Keratinocyte (primary cell): Measurements from ENCODE around the gene HDLBP. TPM values are rescaled to one million over a fixed set of nuclear protein-coding genes. Genes with fewer than 3 reads are reported as not detected.

Experiments
- DNase-seq: peaks from one replicate; pipeline ENCODE4 v3.0.0-alpha.2; 2011; ENCODE audit warnings: low read depth, missing footprints, low spot score
- FAIRE-seq: peaks from 2 replicates; lab custom pipeline; 2011; peaks lifted over from hg19 to GRCh38; lab: Jason Lieb, UNC
- H2AFZ ChIP-seq: 2 replicates; pipeline ENCODE4 v1.6.0; 2012; ENCODE audit warnings: low read length, control low read depth, inconsistent platforms; ENCODE audit not compliant: control insufficient read depth
- H3K27ac ChIP-seq: 2 replicates; pipeline ENCODE4 v1.5.1; 2011; ENCODE audit warnings: low read length; ENCODE audit not compliant: control insufficient read depth, insufficient read depth
- H3K27me3 ChIP-seq: 3 replicates; pipeline ENCODE4 v1.6.0; 2011; ENCODE audit warnings: low read length; ENCODE audit not compliant: control insufficient read depth, insufficient read depth; ENCODE audit errors: extremely low read depth
- H3K36me3 ChIP-seq, 2 experiments: 2 replicates in 1 of 2; 3 replicates in 1 of 2; pipeline ENCODE4 v1.5.1; 2011; ENCODE audit warnings: low read length in 2 of 2, mild to moderate bottlenecking in 1 of 2; ENCODE audit not compliant: control insufficient read depth in 2 of 2, insufficient read depth in 2 of 2; ENCODE audit errors: extremely low read depth in 1 of 2
- H3K4me1 ChIP-seq: 3 replicates; pipeline ENCODE4 v1.5.1; 2011; ENCODE audit warnings: low read length; ENCODE audit not compliant: control insufficient read depth, insufficient read depth; ENCODE audit errors: extremely low read depth
- H3K4me2 ChIP-seq: 3 replicates; pipeline ENCODE4 v1.6.0; 2011; ENCODE audit warnings: low read depth, low read length; ENCODE audit not compliant: control insufficient read depth, insufficient read depth; ENCODE audit errors: extremely low read depth
- H3K4me3 ChIP-seq, 3 experiments: fragments of 200-600 bp in 1 of 3; sonication (generic) in 1 of 3; 2 replicates in 2 of 3; 3 replicates in 1 of 3; pipeline ENCODE4 v1.5.1; 2011 to 2016; ENCODE audit warnings: low read length in 3 of 3, mild to moderate bottlenecking in 3 of 3, control low read depth in 2 of 3, inconsistent platforms in 1 of 3, low read depth in 1 of 3, mixed read lengths in 1 of 3, mixed run types in 1 of 3, moderate library complexity in 1 of 3; ENCODE audit not compliant: control insufficient read depth in 2 of 3, insufficient read depth in 2 of 3; ENCODE audit errors: extremely low read depth in 1 of 3
- H3K79me2 ChIP-seq: 2 replicates; pipeline ENCODE4 v1.6.0; 2012; ENCODE audit warnings: low read length; ENCODE audit not compliant: control insufficient read depth, insufficient read depth
- H3K9ac ChIP-seq: 3 replicates; pipeline ENCODE4 v1.6.0; 2011; ENCODE audit warnings: low read length; ENCODE audit not compliant: control insufficient read depth, insufficient read depth; ENCODE audit errors: extremely low read depth
- H3K9me1 ChIP-seq: 3 replicates; pipeline ENCODE4 v1.6.0; 2011; ENCODE audit warnings: low read length; ENCODE audit not compliant: control insufficient read depth, insufficient read depth; ENCODE audit errors: extremely low read depth
- H3K9me3 ChIP-seq: 2 replicates; pipeline ENCODE4 v1.5.1; 2012; ENCODE audit warnings: low read depth, low read length; ENCODE audit not compliant: control insufficient read depth
- H4K20me1 ChIP-seq: 3 replicates; pipeline ENCODE4 v1.6.0; 2011; ENCODE audit warnings: low read length; ENCODE audit not compliant: control insufficient read depth, insufficient read depth; ENCODE audit errors: extremely low read depth
- CTCF ChIP-seq, 3 experiments: IDR thresholded peaks in 1 of 3; conservative IDR thresholded peaks in 1 of 3; optimal IDR thresholded peaks in 1 of 3; 2 replicates in 2 of 3; 3 replicates in 1 of 3; pipeline versions ENCODE3 to v1.5.1; 2011; ENCODE audit warnings: low read length in 3 of 3, mild to moderate bottlenecking in 3 of 3, moderate library complexity in 2 of 3, control low read depth in 1 of 3, inconsistent platforms in 1 of 3; ENCODE audit not compliant: insufficient read depth in 2 of 3; ENCODE audit errors: extremely low read depth in 1 of 3
- EZH2 ChIP-seq: IDR thresholded peaks from one replicate; pipeline ENCODE4 v1.6.1; 2012; ENCODE audit warnings: inconsistent platforms, mild to moderate bottlenecking, low read length, moderate library complexity
- dilution Hi-C: fragments of 300-500 bp; cut with MboI; formaldehyde crosslinking; loops from one replicate; pipeline ENCODE4 v1.7.0; 2020; ENCODE audit warnings: low sequenced_read_pairs; ENCODE audit not compliant: extremely low pct_ligation_motif_present
- polyA plus RNA-seq, 5 experiments: library from polyadenylated mRNA; depleted of rRNA in 3 of 5; stranded (reverse) in 3 of 5; stranded (forward) in 1 of 5; unstranded in 1 of 5; fragments of >200 nt; gene quantifications; 1 replicate in 1 of 5; 2 replicates in 3 of 5; 3 replicates in 1 of 5; pipeline versions ENCODE4 v1.2.1 to v1.2.3, GENCODE V29; 2011 to 2012; ENCODE audit warnings: missing spikeins in 2 of 5, low read depth in 1 of 5, low replicate concordance in 1 of 5

Gene HDLBP
- polyA plus RNA-seq, 1 donor (not counting 4 experiments of a cell fraction or from before 2014, with no cell fraction given) = 289 TPM

- Histone ChIP-seq H3K4me1 (peaks cover 44% of the 10 kb centered on the region), H3K9me1 (peaks cover 2% of the 10 kb centered on the region), H4K20me1 (peaks cover 30% of the 10 kb centered on the region), H3K36me3 (peaks cover 4 to 5% of the 10 kb centered on the region in 2 experiments), H3K9me3 (no peaks in the 10 kb centered on the region), H2AFZ (no peak overlapping the region), H3K27ac (peak overlapping the region; percentile 81), H3K4me2 (peak overlapping the region; percentile 92), H3K27me3 (no peaks in the 10 kb centered on the region), H3K79me2 (peaks cover 92% of the 10 kb centered on the region), H3K9ac (no peak overlapping the region), H3K4me3 (no peak overlapping the region)
- dilution Hi-C loops = no loop called here
- FAIRE-seq = no peak
- DNase-seq = no peak
- TF ChIP-seq EZH2 = no peak
- TF ChIP-seq CTCF (optimal IDR thresholded peaks at IDR 0.05 in 1 of 3, IDR thresholded peaks at IDR 0.05 in 1 of 3, conservative IDR thresholded peaks at IDR 0.05 in 1 of 3; ENCODE audit: extremely low read depth in 1 of 3, insufficient read depth in 2 of 3, low read length in 3 of 3) = no peak
Measured at GRCh38 chr2:241310917-241311566, 4.4 kb downstream of the HDLBP start.

- H3K36me3 ChIP-seq = peaks cover 4 to 11% of the 10 kb centered on the region in 2 experiments
- H3K9me1 ChIP-seq = peaks cover 2% of the 10 kb centered on the region
- H3K9ac ChIP-seq = no peak overlapping the region
- peaks cover 100% of the 10 kb centered on the region for H3K79me2 ChIP-seq
- H3K4me2 ChIP-seq = peak overlapping the region; percentile 39
- dilution Hi-C loops = no loop called here
- DNase-seq = no peak
- no peaks in the 10 kb centered on the region for H3K27me3 ChIP-seq
- FAIRE-seq = peak; percentile 63
- H3K4me3 ChIP-seq = no peak overlapping the region
- peaks cover 38% of the 10 kb centered on the region for H4K20me1 ChIP-seq
- H3K9me3 ChIP-seq = no peaks in the 10 kb centered on the region
- TF ChIP-seq EZH2 (no peak), CTCF (optimal IDR thresholded peaks at IDR 0.05 in 1 of 3, IDR thresholded peaks at IDR 0.05 in 1 of 3, conservative IDR thresholded peaks at IDR 0.05 in 1 of 3; ENCODE audit: extremely low read depth in 1 of 3, insufficient read depth in 2 of 3, low read length in 3 of 3) (no peak)
- H3K4me1 ChIP-seq = peaks cover 44% of the 10 kb centered on the region
- no peak overlapping the region for H2AFZ ChIP-seq
- peak overlapping the region; percentile 22 for H3K27ac ChIP-seq
Measured at GRCh38 chr2:241309684-241310117, 5.8 kb downstream of the HDLBP start.
